Liver (tissue), 9 donors: ENCODE measurements around the gene NAXE. TPM values are rescaled to one million over a fixed set of nuclear protein-coding genes. Genes with fewer than 3 reads are reported as not detected.

ENCODE experiments used
- DNase-seq: peaks from one replicate; pipeline ENCODE4 v3.0.0-alpha.2; 2017; ENCODE audit warnings: low spot score
- H3K27ac ChIP-seq, 2 donors: one replicate each; pipeline ENCODE4 v1.7.0; 2013; ENCODE audit warnings: inconsistent platforms in 2 of 2, low read length in 2 of 2, control low read depth in 1 of 2, low read depth in 1 of 2, mild to moderate bottlenecking in 1 of 2
- H3K27me3 ChIP-seq, 4 donors: one replicate each; pipeline versions ENCODE4 v1.6.1 to v1.7.0; 2013; ENCODE audit warnings: low read length in 3 of 4, inconsistent platforms in 1 of 4, mild to moderate bottlenecking in 1 of 4, moderate library complexity in 1 of 4; ENCODE audit not compliant: control insufficient read depth in 4 of 4, insufficient read depth in 4 of 4
- H3K36me3 ChIP-seq, 4 donors: one replicate each; pipeline versions ENCODE4 v1.6.1 to v1.7.0; 2013; ENCODE audit warnings: low read length in 3 of 4, mild to moderate bottlenecking in 3 of 4, low read depth in 1 of 4, moderate library complexity in 1 of 4; ENCODE audit not compliant: control insufficient read depth in 4 of 4, insufficient read depth in 3 of 4
- H3K4me1 ChIP-seq, 4 donors: one replicate each; pipeline versions ENCODE4 v1.6.1 to v1.7.0; 2013; ENCODE audit warnings: low read length in 3 of 4, mild to moderate bottlenecking in 3 of 4, moderate library complexity in 1 of 4; ENCODE audit not compliant: control insufficient read depth in 4 of 4, insufficient read depth in 4 of 4
- H3K4me3 ChIP-seq, 3 donors: one replicate each; pipeline versions ENCODE4 v1.6.1 to v1.7.0; 2013; ENCODE audit warnings: low read length in 3 of 3, control low read depth in 1 of 3, low read depth in 1 of 3, mild to moderate bottlenecking in 1 of 3
- H3K9ac ChIP-seq, 2 donors: one replicate each; pipeline ENCODE4 v1.7.0; 2013; ENCODE audit warnings: low read length in 2 of 2, mild to moderate bottlenecking in 2 of 2, moderate library complexity in 2 of 2, control low read depth in 1 of 2, low read depth in 1 of 2
- H3K9me3 ChIP-seq, 4 donors: one replicate each; pipeline versions ENCODE4 v1.6.1 to v1.7.0; 2013; ENCODE audit warnings: low read length in 3 of 4; ENCODE audit not compliant: control insufficient read depth in 4 of 4
- EGR1 ChIP-seq, 2 donors: IDR thresholded peaks; 2 replicates each; pipeline ENCODE4 v1.6.1; 2016 to 2018; ENCODE audit warnings: antibody characterized with exemption in 2 of 2, low read depth in 2 of 2
- FOXA1 ChIP-seq: IDR thresholded peaks from 2 replicates; pipeline ENCODE4 v1.6.1; 2016; ENCODE audit warnings: antibody characterized with exemption
- FOXA2 ChIP-seq: IDR thresholded peaks from 2 replicates; pipeline ENCODE4 v1.6.1; 2016; ENCODE audit warnings: antibody characterized with exemption
- GABPA ChIP-seq, 2 donors: IDR thresholded peaks in 1 of 2; conservative IDR thresholded peaks in 1 of 2; 2 replicates each; pipeline ENCODE4 v1.6.1; 2016; ENCODE audit warnings: antibody characterized with exemption in 2 of 2, mild to moderate bottlenecking in 1 of 2, moderate library complexity in 1 of 2
- HNF4A ChIP-seq, 2 donors: conservative IDR thresholded peaks; 2 replicates each; pipeline ENCODE4 v1.6.1; 2016; ENCODE audit warnings: antibody characterized with exemption in 2 of 2, mild to moderate bottlenecking in 2 of 2
- HNF4G ChIP-seq: IDR thresholded peaks from 2 replicates; pipeline ENCODE4 v1.6.1; 2016; ENCODE audit warnings: antibody characterized with exemption
- JUND ChIP-seq, 2 donors: IDR thresholded peaks; 2 replicates each; pipeline ENCODE4 v1.6.1; 2016; ENCODE audit warnings: antibody characterized with exemption in 2 of 2
- NR2F2 ChIP-seq: IDR thresholded peaks from 2 replicates; pipeline ENCODE4 v1.6.1; 2016; ENCODE audit warnings: antibody characterized with exemption
- RAD21 ChIP-seq, 2 donors: IDR thresholded peaks; 2 replicates each; pipeline ENCODE4 v1.6.1; 2016; ENCODE audit warnings: antibody characterized with exemption in 2 of 2, mild to moderate bottlenecking in 2 of 2
- RXRA ChIP-seq, 2 donors: IDR thresholded peaks; 2 replicates each; pipeline ENCODE4 v1.6.1; 2017 to 2018; ENCODE audit warnings: antibody characterized with exemption in 2 of 2, mild to moderate bottlenecking in 1 of 2
- SP1 ChIP-seq: IDR thresholded peaks from 2 replicates; pipeline ENCODE4 v1.6.1; 2018; ENCODE audit warnings: antibody characterized with exemption, mild to moderate bottlenecking
- TAF1 ChIP-seq: conservative IDR thresholded peaks from 2 replicates; pipeline ENCODE4 v1.6.1; 2016; ENCODE audit warnings: antibody characterized with exemption, mild to moderate bottlenecking
- YY1 ChIP-seq: IDR thresholded peaks from 2 replicates; pipeline ENCODE4 v1.6.1; 2016; ENCODE audit warnings: antibody characterized with exemption, mild to moderate bottlenecking
- WGBS: extraction: QIAGEN DNeasy Blood & Tissue Kit; methylation state at CpG from one replicate; pipeline ENCODE4 v1.1.7; 2013; 5-methylcytosine and 5-hydroxymethylcytosine counted together
- polyA plus RNA-seq, 2 donors: library from polyadenylated mRNA; stranded (reverse) in 1 of 2; unstranded in 1 of 2; fragments of 200-250 nt in 1 of 2; fragments of >200 nt in 1 of 2; fragmentation: Nextera tagmentation in 1 of 2; extraction: Ambion mirVana in 1 of 2; gene quantifications; one replicate each; pipeline versions ENCODE4 v1.2.1 to v1.2.3, GENCODE V29; 2013 to 2015
- total RNA-seq, 2 donors: library from RNA; depleted of rRNA; stranded (reverse); fragments of >200 nt; gene quantifications; one replicate each; pipeline ENCODE4 v1.2.3, GENCODE V29; 2014
- TF ChIP-seq, protein P1 (sequence below): IDR thresholded peaks from 2 replicates; pipeline ENCODE4 v1.6.1; 2016; ENCODE audit warnings: antibody characterized with exemption
- TF ChIP-seq, protein P2 (sequence below): IDR thresholded peaks from 2 replicates; pipeline ENCODE4 v1.6.1; 2016; ENCODE audit warnings: antibody characterized with exemption
- TF ChIP-seq, protein P3 (sequence below): fragments of 150-350 bp; IDR thresholded peaks from 2 replicates; pipeline ENCODE4 v1.5.1; 2017; ENCODE audit warnings: improper control_type of control experiment, low read depth, low read length; ENCODE audit not compliant: missing input control
- TF ChIP-seq, protein P4 (sequence below): IDR thresholded peaks from 2 replicates; pipeline ENCODE4 v1.6.1; 2016; ENCODE audit warnings: antibody characterized with exemption
- donor health status: healthy.
- donor health status: healthy.
- donor health status: healthy.
- donor health status: healthy.
- donor health status: healthy.

The NAXE gene
- total and polyA plus RNA-seq, 4 donors = 20.6 to 73.8 (median 46.9) TPM

DNA sequence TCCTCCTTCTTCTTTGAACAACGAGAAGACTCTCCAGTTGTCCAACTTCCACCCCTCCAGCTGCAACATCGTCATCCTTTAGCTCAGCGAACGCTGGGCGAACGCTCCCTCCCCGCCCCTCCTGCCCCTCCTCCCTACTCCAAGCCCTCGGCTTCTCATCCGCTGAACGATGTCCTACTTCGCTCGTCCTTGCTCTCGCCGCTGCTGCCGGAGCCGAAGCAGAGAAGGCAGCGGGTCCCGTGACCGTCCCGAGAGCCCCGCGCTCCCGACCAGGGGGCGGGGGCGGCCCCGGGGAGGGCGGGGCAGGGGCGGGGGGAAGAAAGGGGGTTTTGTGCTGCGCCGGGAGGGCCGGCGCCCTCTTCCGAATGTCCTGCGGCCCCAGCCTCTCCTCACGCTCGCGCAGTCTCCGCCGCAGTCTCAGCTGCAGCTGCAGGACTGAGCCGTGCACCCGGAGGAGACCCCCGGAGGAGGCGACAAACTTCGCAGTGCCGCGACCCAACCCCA lies 50.2 kb downstream of the NAXE start, which contains the start of gene BCAN:
BCAN (plus strand) TSS at position 357 of the 504 bp plus-strand sequence. CDS start 3,938 bp downstream, outside the sequence.
- no peaks in the 10 kb centered on the region for H3K36me3 ChIP-seq
- no peak within 1 kb of the TSS for H3K27ac ChIP-seq
- H3K4me1 ChIP-seq = peaks cover 0 to 6% (median 0%) of the 10 kb centered on the region in 4 donors
- WGBS = 4% methylated on average over 46 of the region's 46 CpGs
- TF ChIP-seq, protein P1, sequence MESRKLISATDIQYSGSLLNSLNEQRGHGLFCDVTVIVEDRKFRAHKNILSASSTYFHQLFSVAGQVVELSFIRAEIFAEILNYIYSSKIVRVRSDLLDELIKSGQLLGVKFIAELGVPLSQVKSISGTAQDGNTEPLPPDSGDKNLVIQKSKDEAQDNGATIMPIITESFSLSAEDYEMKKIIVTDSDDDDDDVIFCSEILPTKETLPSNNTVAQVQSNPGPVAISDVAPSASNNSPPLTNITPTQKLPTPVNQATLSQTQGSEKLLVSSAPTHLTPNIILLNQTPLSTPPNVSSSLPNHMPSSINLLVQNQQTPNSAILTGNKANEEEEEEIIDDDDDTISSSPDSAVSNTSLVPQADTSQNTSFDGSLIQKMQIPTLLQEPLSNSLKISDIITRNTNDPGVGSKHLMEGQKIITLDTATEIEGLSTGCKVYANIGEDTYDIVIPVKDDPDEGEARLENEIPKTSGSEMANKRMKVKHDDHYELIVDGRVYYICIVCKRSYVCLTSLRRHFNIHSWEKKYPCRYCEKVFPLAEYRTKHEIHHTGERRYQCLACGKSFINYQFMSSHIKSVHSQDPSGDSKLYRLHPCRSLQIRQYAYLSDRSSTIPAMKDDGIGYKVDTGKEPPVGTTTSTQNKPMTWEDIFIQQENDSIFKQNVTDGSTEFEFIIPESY = no peak
- TF ChIP-seq NR2F2 = no peak
- no peak for TF ChIP-seq JUND (IDR thresholded peaks at IDR 0.05)
- TF ChIP-seq HNF4G = no peak
- no peak for TF ChIP-seq TAF1
- no peak for TF ChIP-seq EGR1 (IDR thresholded peaks at IDR 0.05; ENCODE audit: low read depth in 2 of 2)
- TF ChIP-seq RAD21 (IDR thresholded peaks at IDR 0.05) = no peak
- TF ChIP-seq YY1 = no peak
- no peak for TF ChIP-seq HNF4A (conservative IDR thresholded peaks at IDR 0.05)
- peak within 1 kb of the TSS in 1 of 3 donors; percentile 32 for H3K4me3 ChIP-seq
- no peaks in the 10 kb centered on the region for H3K9me3 ChIP-seq
- no peak within 1 kb of the TSS for H3K9ac ChIP-seq
- peaks cover 4 to 16% (median 7%) of the 10 kb centered on the region in 4 donors for H3K27me3 ChIP-seq
- no peak for DNase-seq

DNA sequence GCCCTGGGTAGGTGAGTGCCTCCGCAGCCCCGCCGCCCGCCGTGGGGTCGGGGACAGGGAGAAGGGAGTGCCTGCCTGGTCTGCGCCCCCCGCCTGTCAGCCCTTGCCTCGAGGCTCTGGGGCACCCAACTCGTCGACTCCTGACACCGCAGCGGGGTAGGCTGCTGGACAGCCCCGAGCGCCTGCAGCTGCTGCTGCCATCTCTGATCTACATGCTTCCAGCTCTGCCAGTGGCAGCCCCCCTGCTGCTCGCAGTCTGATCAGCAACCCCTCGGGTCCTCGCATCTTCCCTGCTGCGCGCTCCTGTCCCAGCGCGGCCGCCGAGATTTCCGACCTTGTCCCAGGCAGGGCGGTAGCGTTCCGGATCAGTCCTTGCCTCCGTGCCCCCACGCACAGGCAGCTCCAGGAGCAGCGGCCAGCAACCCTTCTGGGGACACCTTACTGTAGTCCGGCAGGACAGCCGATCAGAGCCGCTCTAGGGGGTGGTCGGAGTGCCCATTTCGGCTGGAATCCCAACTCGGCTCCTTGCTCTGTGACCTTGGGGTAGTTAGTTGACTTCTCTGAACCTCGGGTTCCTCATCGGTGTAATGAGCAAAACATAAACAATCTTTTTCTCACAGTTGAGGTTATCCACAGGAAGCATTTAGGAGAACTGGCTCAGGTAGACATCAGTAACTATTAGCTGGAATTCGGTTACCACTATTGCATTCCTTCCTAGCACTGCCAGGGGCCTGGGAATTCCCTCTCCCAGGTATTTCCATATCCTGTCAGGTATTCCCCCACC lies 50.9 kb downstream of the NAXE start:
- DNase-seq = no peak
- H3K4me1 ChIP-seq = peaks cover 0 to 6% (median 0%) of the 10 kb centered on the region in 4 donors
- peaks cover 5 to 18% (median 7%) of the 10 kb centered on the region in 4 donors for H3K27me3 ChIP-seq
- TF ChIP-seq JUND (IDR thresholded peaks at IDR 0.05) (no peak), HNF4G (no peak), FOXA1 (no peak)
- TF ChIP-seq, protein P2, sequence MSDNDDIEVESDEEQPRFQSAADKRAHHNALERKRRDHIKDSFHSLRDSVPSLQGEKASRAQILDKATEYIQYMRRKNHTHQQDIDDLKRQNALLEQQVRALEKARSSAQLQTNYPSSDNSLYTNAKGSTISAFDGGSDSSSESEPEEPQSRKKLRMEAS = no peak
- H3K4me3 ChIP-seq = no peak overlapping the region
- H3K36me3 ChIP-seq = no peaks in the 10 kb centered on the region
- H3K9me3 ChIP-seq = no peaks in the 10 kb centered on the region
- no peak overlapping the region for H3K9ac ChIP-seq
- no peak overlapping the region for H3K27ac ChIP-seq
- 16% methylated on average over 40 of the region's 40 CpGs for WGBS

DNA sequence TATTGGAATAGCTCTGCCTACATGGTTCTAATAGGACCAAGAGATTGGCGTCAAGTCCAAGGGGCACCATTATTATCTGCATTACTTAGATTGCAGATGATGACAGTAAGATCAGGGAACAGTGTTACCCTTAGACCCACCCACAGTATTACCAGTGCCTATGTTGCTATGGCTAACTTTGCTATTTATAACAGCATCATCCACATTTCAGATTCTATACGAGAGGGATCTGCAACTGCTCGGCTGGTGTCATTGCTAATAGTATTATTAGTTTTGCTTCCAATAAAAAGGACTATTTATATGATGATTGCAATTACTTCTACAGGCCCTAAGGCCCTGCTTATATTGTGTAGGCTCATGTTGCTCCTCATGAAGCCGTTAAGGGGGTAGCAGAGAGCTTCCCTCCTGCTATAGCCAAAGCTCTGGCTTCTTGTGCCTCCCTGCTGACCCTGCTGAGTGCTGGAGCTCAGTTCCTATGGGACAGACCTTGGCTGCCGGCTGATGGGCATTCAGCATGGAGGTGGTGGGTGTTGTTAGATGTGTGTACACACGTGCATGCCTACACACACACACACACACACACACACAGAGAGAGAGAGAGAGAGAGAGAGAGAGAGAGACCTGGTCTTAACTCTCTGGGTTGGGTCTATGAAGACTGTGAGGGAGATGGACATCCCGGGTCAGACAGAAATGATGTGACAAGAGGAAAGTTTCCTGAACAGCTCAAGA lies 51.6 kb downstream of the NAXE start:
- Histone ChIP-seq H3K9me3 (no peaks in the 10 kb centered on the region), H3K4me3 (no peak overlapping the region), H3K27me3 (peaks cover 5 to 18% (median 7%) of the 10 kb centered on the region in 4 donors), H3K4me1 (peaks cover 0 to 6% (median 0%) of the 10 kb centered on the region in 4 donors), H3K9ac (no peak overlapping the region), H3K27ac (no peak overlapping the region), H3K36me3 (no peaks in the 10 kb centered on the region)
- WGBS = 52% methylated on average over 7 of the region's 7 CpGs
- no peak for DNase-seq
- no peak for TF ChIP-seq NR2F2
- TF ChIP-seq, protein P3, sequence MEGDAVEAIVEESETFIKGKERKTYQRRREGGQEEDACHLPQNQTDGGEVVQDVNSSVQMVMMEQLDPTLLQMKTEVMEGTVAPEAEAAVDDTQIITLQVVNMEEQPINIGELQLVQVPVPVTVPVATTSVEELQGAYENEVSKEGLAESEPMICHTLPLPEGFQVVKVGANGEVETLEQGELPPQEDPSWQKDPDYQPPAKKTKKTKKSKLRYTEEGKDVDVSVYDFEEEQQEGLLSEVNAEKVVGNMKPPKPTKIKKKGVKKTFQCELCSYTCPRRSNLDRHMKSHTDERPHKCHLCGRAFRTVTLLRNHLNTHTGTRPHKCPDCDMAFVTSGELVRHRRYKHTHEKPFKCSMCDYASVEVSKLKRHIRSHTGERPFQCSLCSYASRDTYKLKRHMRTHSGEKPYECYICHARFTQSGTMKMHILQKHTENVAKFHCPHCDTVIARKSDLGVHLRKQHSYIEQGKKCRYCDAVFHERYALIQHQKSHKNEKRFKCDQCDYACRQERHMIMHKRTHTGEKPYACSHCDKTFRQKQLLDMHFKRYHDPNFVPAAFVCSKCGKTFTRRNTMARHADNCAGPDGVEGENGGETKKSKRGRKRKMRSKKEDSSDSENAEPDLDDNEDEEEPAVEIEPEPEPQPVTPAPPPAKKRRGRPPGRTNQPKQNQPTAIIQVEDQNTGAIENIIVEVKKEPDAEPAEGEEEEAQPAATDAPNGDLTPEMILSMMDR = no peak
- TF ChIP-seq RAD21 (IDR thresholded peaks at IDR 0.05) = no peak
- no peak for TF ChIP-seq HNF4A (conservative IDR thresholded peaks at IDR 0.05)
- TF ChIP-seq YY1 = no peak
- no peak for TF ChIP-seq EGR1 (IDR thresholded peaks at IDR 0.05; ENCODE audit: low read depth in 2 of 2)
- no peak for TF ChIP-seq FOXA2
- TF ChIP-seq, protein P2 = no peak
- no peak for TF ChIP-seq GABPA (IDR thresholded peaks at IDR 0.05 in 1 of 2, conservative IDR thresholded peaks at IDR 0.05 in 1 of 2)
- TF ChIP-seq, protein P1 = no peak
- no peak for TF ChIP-seq TAF1
- no peak for TF ChIP-seq RXRA (IDR thresholded peaks at IDR 0.05)
- TF ChIP-seq, protein P4, sequence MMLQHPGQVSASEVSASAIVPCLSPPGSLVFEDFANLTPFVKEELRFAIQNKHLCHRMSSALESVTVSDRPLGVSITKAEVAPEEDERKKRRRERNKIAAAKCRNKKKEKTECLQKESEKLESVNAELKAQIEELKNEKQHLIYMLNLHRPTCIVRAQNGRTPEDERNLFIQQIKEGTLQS = no peak
- TF ChIP-seq FOXA1 = no peak
- TF ChIP-seq HNF4G = no peak
- no peak for TF ChIP-seq JUND (IDR thresholded peaks at IDR 0.05)
- no peak for TF ChIP-seq SP1
